A673 (cell line): ENCODE measurements around the gene ARHGAP26. TPM values are rescaled to one million over a fixed set of nuclear protein-coding genes. Genes with fewer than 3 reads are reported as not detected.

Source experiments
- BruUV-seq: library from RNA; stranded (reverse); fragments of 400-500 nt; replicated peaks from 2 replicates; lab custom pipeline; 2021; lab: Mats Ljungman, UMichigan
- CTCF ChIA-PET: fragments of 300-600 bp; sonication (Branson Sonifier 250); formaldehyde crosslinking; loops from one replicate; lab custom pipeline; 2022; ENCODE audit warnings: antibody characterized with exemption; lab: Charles Lee
- POLR2A ChIA-PET: fragments of 300-600 bp; sonication (Branson Sonifier 250); formaldehyde crosslinking; loops from one replicate; lab custom pipeline; 2022; ENCODE audit warnings: antibody characterized with exemption; ENCODE audit not compliant: low non-redundant PET; lab: Charles Lee
- DNase-seq: peaks from one replicate; pipeline ENCODE4 v3.0.0-alpha.2; 2015; ENCODE audit warnings: low spot score
- H3K27ac ChIP-seq: fragments of 200-600 bp; sonication (generic); 2 replicates; pipeline ENCODE4 v1.5.1; 2016; ENCODE audit warnings: mixed run types, low read depth, mild to moderate bottlenecking, mixed read lengths, antibody characterized with exemption, low read length; ENCODE audit not compliant: poor library complexity, severe bottlenecking
- H3K27me3 ChIP-seq: fragments of 200-600 bp; sonication (generic); replicated peaks from 2 replicates; pipeline ENCODE4 v1.6.1; 2017; ENCODE audit warnings: mixed run types, low read depth, mild to moderate bottlenecking, mixed read lengths, antibody characterized with exemption, low read length; ENCODE audit not compliant: insufficient read depth, poor library complexity
- H3K36me3 ChIP-seq: fragments of 200-600 bp; sonication (generic); 2 replicates; pipeline ENCODE4 v1.6.1; 2016; ENCODE audit warnings: mixed run types, mild to moderate bottlenecking, mixed read lengths, antibody characterized with exemption, low read length; ENCODE audit not compliant: insufficient read depth, poor library complexity, severe bottlenecking
- H3K4me1 ChIP-seq: fragments of 200-600 bp; sonication (generic); 2 replicates; pipeline ENCODE4 v1.6.1; 2017; ENCODE audit warnings: mixed run types, mild to moderate bottlenecking, mixed read lengths, antibody characterized with exemption, low read length; ENCODE audit not compliant: insufficient read depth, poor library complexity, severe bottlenecking
- H3K4me3 ChIP-seq: fragments of 200-600 bp; sonication (generic); 2 replicates; pipeline ENCODE4 v1.5.1; 2016; ENCODE audit warnings: low read depth, mixed run types, mild to moderate bottlenecking, mixed read lengths, low read length; ENCODE audit not compliant: poor library complexity, severe bottlenecking
- H3K9me3 ChIP-seq: fragments of 200-600 bp; sonication (generic); 2 replicates; pipeline ENCODE4 v1.6.1; 2016; ENCODE audit warnings: mixed run types, low read depth, mild to moderate bottlenecking, mixed read lengths, antibody characterized with exemption, low read length; ENCODE audit not compliant: poor library complexity, severe bottlenecking
- EZH2 ChIP-seq: fragments of 200-600 bp; sonication (generic); IDR thresholded peaks from 2 replicates; pipeline ENCODE4 v1.6.1; 2017; ENCODE audit warnings: borderline replicate concordance, low read depth, mild to moderate bottlenecking, mixed read lengths, antibody characterized with exemption, low read length; ENCODE audit not compliant: poor library complexity, severe bottlenecking
- intact Hi-C: fragments of 100-400 bp; cut with micrococcal nuclease; formaldehyde crosslinking; loops from one replicate; pipeline ENCODE4 v1.10.0; 2022; ENCODE audit not compliant: unreplicated experiment
- total RNA-seq: library from RNA; stranded (reverse); gene quantifications from 2 replicates; pipeline ENCODE4 v1.2.3, GENCODE V29; 2021
- TF ChIP-seq, protein P1 (sequence below): fragments of 300-800, 200-600 bp; sonication (generic); conservative IDR thresholded peaks from 2 replicates; pipeline ENCODE4 v1.5.1; 2017; ENCODE audit warnings: low read depth, mild to moderate bottlenecking, antibody characterized with exemption, low read length, moderate library complexity, mixed read lengths

Gene ARHGAP26
- total RNA-seq, 1 experiment from 2014 or later = 25.5 TPM

GRCh38 chr5:143208781-143209510, 438.8 kb downstream of the ARHGAP26 start:
- Histone ChIP-seq H3K36me3 (no peaks in the 10 kb centered on the region), H3K27me3 (no peaks in the 10 kb centered on the region), H3K9me3 (no peaks in the 10 kb centered on the region), H3K4me1 (peaks cover 12% of the 10 kb centered on the region), H3K27ac (no peak overlapping the region), H3K4me3 (no peak overlapping the region)
- ChIA-PET POLR2A (no interaction called here), CTCF (interaction anchor here (0.7 kb wide), 1 partner anchor 142 kb away, joined by 7 read pairs; no protein-coding TSS in a partner anchor)
- no peak for TF ChIP-seq EZH2
- TF ChIP-seq, protein P1, sequence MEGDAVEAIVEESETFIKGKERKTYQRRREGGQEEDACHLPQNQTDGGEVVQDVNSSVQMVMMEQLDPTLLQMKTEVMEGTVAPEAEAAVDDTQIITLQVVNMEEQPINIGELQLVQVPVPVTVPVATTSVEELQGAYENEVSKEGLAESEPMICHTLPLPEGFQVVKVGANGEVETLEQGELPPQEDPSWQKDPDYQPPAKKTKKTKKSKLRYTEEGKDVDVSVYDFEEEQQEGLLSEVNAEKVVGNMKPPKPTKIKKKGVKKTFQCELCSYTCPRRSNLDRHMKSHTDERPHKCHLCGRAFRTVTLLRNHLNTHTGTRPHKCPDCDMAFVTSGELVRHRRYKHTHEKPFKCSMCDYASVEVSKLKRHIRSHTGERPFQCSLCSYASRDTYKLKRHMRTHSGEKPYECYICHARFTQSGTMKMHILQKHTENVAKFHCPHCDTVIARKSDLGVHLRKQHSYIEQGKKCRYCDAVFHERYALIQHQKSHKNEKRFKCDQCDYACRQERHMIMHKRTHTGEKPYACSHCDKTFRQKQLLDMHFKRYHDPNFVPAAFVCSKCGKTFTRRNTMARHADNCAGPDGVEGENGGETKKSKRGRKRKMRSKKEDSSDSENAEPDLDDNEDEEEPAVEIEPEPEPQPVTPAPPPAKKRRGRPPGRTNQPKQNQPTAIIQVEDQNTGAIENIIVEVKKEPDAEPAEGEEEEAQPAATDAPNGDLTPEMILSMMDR = peak; percentile 26; the same call in 1 of the 2 replicates
- intact Hi-C loops = no loop called here
- no TSS peak for BruUV-seq
- DNase-seq = peak; percentile 23

- CTCF ChIA-PET = interaction anchor here (0.7 kb wide), 1 partner anchor 143 kb away, joined by 7 read pairs; no protein-coding TSS in a partner anchor
- no TSS peak for BruUV-seq
- intact Hi-C loops = loop anchor here (10.0 kb wide), 2 partner anchors 295 to 615 kb away; no protein-coding TSS in a partner anchor
These were observed 439.8 kb downstream of the ARHGAP26 start for GRCh38 chr5:143209881-143210395.

DNA sequence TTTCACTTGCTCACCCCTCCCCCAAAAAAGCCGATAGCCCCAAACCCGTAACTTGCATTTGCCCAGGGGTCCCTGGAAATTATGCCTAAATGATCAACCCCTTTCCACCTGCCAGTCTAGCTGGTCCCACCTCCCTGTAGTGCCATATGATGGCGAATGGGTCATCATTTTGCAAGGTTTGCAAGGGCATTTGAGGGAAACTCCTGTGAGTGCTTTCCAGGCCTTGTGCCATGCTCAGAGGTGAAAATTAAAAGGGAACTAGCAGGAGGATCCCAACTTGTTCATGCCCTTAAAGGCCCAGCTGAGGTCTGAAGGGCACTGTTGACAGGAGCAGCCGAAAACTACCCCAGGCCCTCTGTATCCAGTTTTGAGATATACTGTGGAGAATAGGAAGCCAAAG, 440.4 kb downstream of the ARHGAP26 start:
- Histone ChIP-seq H3K27ac (no peak overlapping the region), H3K27me3 (no peaks in the 10 kb centered on the region), H3K36me3 (no peaks in the 10 kb centered on the region), H3K4me3 (no peak overlapping the region), H3K4me1 (peaks cover 23% of the 10 kb centered on the region), H3K9me3 (no peaks in the 10 kb centered on the region)
- no TSS peak for BruUV-seq
- intact Hi-C loops = loop anchor here (10.0 kb wide), 2 partner anchors 294 to 614 kb away; no protein-coding TSS in a partner anchor
- POLR2A ChIA-PET = no interaction called here
- CTCF ChIA-PET = no interaction called here
- no peak for DNase-seq
- TF ChIP-seq EZH2 = no peak
- TF ChIP-seq, protein P1 = no peak

More at GRCh38 chr5:143209881-143210395, 439.8 kb downstream of the ARHGAP26 start:
- no peak for TF ChIP-seq EZH2
- TF ChIP-seq, protein P1 = no peak
- Histone ChIP-seq H3K4me1 (peaks cover 20% of the 10 kb centered on the region), H3K9me3 (no peaks in the 10 kb centered on the region), H3K27ac (no peak overlapping the region), H3K4me3 (no peak overlapping the region), H3K36me3 (no peaks in the 10 kb centered on the region), H3K27me3 (no peaks in the 10 kb centered on the region)
- DNase-seq = no peak
- POLR2A ChIA-PET = no interaction called here
